ENCODE measurements around the gene FBXO3.
"Not testable (repeated sequence)": the region's sequence is repeated elsewhere in the genome, so short reads cannot be mapped to it uniquely, and the experiment has no call there.

Gene FBXO3

DNA sequence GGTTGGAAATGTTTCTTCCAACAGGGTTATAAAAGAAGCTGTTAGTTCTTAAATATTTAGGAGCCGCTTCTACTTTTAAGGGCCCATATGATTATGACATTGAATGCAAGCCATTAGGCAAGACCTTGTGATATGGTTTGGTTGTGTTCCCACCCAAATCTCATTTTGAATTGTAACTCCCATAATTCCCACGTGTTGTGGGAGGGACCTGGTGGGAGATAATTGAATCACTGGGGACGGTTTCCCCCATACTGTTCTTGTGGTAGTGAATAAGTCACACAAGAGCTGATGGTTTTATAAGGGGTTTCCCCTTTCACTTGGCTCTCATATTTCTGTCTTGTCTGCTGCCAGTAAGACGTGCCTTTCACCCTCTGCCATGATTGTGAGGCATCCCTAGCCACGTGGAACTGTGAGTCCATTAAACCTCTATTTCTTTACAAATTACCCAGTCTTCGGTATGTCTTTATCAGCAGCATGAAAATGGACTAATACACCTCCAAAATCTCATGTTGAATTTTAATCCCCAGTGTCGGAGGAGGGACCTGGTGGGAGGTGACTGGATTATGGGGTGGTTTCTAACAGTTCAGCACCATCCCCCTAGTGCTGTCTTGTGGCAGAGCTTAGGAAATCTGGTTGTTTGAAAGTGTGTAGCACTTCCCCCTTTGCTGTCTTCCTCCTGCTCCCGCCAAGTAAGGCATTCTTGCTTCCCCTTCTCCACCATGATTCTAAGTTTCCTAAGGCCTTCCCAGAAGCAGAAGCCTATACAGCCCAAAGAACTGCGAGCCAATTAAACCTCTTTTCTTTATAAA, 42.4 kb downstream of the FBXO3 start:
- no peak for DNase-seq

DNA sequence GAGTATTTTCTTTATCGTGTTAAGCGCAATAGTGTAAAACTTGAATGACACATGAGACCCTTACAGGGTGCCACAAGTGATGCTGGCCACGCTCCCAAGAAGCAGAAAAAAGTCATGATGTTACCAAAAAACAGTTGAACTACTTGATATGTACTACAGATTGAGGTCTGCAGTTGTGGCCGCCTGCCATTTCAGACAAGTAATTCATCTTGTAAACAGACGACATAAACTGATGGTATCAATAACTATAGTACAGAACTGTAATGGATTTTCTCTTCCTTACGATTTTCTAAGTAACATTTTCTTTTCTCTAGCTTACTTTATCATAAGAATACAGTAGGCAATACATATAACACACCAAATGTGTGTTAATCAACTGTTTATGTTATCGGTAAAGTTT, 43.6 kb downstream of the FBXO3 start:
- no peak for DNase-seq

DNA sequence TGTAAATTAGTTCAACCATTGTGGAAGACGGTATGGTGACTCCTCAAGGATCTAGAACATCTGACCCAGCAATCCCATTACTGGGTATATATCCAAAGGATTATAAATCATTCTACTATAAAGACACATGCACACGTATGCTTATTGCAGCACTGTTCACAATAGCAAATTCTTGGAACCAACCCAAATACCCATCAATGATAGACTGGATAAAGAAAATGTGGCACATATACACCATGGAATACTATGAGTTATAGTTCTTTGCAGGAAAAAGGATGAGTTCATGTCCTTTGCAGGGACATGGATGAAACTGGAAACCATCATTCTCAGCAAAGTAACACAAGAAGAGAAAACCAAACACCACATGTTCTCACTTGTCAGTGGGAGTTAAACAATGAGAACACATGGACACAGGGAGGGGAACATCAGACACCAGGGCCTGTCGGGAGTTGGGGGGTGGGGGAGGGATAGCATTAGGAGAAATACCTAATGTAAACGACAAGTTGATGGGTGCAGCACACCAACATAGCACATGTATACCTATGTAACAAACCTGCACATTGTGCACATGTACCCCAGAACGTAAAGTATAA, 45.2 kb downstream of the FBXO3 start:
- not testable (repeated sequence) for DNase-seq

DNA sequence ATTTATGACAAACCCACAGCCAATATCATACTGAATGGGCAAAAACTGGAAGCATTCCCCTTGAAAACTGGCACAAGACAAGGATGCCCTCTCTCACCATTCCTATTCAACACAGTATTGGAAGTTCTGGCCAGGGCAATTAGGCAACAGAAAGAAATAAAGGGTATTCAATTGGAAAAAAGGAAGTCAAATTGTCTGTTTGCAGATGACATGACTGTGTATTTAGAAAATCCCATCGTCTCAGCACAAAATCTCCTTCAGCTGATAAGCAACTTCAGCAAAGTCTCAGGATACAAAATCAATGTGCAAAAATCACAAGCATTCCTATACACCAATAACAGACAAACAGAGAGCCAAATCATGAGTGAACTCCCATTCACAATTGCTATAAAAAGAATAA, 46.8 kb downstream of the FBXO3 start:
- not testable (repeated sequence) for DNase-seq

DNA sequence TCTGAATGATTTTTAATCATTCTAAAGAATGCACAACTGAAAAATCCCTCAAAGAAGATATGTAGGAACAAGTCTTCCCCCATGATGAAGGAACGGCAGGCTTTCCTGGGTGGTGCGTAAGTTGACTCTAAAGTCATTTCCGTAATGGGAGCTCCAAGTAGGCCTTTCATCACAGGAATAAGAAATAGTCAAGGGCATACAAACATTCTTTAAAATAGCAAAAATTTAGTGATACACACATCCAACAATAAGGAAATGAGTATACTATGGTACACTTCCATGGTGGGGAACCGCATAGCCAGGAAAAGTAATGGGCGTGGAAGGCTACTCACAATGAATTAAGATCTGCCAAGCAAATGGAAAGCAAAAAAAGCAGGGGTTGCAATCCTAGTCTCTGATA, 48.8 kb downstream of the FBXO3 start:
- no peak for DNase-seq

DNA sequence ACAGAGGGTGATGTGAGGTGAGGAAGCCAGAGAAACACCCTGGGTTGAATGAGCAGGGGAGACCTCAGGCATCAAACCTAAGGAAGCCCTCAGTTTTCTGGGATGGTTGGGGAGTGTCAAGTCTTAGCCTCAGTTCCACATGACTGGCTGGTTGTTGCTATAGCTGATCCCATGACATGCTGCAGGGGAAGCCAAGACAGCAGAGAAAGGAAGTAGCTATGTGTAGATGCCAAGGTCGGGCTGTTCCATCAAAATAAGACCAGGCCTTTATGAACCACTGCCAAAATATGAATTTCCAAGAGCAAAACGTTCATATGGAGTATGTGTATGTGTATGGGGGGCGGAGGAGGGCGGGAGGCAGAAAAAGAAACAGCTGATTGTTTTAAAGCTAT, 49.7 kb downstream of the FBXO3 start:
- DNase-seq, result peak in 12 of 56 donors; percentile 11 to 55 (median 24)

DNA sequence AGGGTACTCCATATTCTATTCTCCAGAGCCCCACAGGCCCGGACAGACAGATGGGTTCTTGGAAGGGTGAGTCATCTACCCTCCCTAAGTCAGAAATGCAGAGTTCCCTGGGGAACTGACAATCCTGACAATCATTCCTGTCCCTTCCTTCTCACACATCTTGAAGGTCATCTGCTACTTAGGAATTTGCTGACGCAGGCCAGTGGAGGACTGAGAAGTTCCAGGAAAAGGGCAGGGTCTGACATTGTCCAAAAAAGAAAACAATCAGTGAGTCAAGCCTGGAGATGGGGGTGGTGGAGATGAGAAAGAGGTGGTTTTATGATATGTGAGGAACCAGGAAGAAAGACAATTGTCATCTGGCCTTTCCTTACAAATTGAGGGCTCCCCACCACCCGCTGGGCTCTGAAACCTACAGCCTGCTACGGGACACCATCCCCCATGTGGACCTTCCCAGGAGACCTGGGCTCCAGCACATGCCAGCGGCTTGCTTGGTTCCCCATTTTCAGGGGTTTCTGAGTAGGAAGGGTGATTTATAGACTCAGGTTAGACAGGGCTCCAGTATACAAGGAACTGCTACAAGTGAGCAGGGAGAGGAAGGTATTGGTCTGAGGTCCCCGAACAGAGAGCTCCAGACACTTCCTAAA, 51.0 kb downstream of the FBXO3 start:
- DNase-seq, result no peak

DNA sequence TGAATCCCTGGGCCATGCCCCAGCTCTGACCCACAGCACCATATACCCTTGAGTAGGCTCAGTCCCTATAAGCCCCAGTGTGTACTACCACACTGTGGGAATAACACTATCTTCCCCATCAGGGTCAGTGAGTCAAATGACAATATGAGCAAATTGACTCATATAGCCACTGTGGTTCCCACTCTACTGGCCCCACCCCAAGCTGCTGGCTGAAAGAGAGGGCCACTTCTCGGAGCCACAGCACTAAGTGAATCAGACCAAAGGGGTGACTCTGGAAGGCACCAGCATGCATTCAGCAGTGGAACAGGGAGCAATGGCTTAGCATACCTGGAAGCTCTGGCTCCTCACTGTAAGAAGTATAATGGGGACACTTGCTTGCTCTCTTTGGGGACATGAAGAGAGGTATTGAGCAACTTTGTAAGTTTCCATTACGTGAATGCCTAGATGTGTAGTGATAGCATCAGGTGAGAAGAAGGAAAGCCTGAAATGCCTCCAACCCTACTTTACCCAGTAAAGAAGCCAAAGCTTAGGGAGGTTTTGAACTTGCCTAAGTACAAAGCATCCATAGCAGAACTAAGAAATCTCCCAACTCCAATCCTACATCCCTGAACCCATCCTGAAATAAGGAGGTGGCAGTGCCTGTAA, 51.6 kb downstream of the FBXO3 start:
- DNase-seq, result peak in 1 of 56 donors; percentile 20

DNA sequence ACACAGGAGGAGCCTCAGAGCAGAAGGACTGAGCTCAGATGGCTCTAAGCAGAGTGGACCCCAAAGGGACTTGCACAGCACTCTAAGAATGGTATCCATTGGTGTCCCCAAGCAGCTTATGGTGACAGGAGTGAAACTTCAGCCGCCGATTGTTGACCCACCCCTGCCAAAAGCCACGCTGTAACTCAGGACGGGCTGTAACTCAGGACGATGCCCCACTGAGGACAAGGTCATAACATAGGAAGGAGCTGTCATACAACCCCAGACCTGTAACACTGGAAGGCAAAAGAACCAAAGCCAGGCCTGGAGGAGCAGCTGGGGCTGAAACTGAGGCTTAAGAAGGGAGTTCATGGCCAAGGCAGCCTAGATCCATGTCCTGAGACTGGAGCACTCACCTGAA, 52.3 kb downstream of the FBXO3 start:
- DNase-seq, result no peak

DNA sequence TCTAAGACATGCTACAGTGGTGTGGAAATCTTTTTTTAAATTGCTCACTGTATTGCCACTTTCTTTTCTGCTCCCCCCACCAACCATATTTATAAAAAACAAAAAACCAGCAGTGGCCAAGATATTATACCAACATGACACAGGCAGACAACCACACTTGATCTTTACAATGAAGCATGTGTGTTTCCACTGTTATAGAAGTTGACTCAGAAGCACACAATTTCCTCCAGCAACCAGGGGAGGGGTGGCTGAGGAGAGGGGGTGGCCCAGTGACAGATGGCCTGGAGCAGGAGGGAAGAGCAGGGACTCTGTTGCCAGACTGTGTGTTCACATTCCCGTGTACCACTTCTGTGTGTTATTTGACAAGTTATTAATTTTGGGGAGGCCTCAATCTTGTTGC, 52.9 kb downstream of the FBXO3 start:
- peak in 1 of 56 donors; percentile 23 for DNase-seq

DNA sequence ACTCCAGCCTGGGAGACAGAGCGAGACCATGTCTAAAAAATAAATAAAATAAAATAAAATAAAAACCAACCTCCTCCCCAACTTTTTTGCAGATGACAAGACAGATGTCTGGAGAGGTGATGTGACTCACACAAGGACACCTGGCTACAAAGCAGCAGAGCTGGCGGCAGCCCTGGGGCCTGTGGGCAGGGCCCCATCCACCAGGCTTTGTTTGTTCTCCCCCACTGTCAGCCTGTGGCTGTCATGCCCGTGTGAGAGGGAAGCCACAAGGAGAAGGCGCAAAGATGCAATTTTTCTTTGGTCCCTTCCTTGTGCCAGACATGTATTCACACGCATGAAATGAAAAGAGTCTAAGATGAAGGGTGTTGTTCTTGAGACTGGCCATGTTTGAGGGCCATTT, 54.7 kb downstream of the FBXO3 start:
- no peak for DNase-seq

DNA sequence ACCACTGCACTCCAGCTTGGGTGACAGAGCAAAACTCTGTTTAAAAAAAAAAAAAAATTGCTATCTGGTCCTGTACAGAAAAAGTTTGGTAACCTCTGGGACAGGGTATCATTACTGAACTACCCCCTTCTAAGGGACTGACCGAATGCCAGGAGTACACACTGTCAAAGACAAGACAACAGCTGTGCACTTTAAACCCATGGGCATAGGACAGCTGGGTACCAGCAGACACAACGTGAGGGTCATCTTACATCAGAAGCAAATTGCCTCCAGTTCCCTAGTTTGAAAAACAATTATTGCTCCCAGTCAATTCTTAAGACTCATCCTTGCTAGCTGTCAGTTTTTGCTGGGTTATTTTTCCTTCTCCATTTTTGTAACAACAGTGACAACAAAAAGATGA, 55.9 kb downstream of the FBXO3 start:
- no peak for DNase-seq

DNA sequence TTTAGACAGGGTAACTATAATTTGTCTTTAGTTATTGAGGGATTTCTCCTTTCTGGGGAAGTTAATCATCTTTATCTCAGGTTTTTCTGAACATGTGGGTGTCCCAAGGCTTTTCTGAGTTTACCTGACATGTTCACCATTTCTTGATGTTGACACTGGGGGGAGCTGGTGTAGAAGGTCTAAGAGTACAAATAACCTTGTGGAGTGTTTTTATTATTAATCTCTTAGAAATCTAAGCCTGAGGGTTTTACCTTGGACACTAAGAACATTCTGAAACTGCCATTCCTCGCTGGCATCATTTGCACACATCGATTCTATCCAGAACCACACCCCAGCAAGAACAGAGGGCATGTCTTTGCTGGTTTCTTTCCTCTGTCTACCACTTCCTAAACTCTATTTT, 58.1 kb downstream of the FBXO3 start:
- DNase-seq, result peak in 1 of 56 donors; percentile 21

DNA sequence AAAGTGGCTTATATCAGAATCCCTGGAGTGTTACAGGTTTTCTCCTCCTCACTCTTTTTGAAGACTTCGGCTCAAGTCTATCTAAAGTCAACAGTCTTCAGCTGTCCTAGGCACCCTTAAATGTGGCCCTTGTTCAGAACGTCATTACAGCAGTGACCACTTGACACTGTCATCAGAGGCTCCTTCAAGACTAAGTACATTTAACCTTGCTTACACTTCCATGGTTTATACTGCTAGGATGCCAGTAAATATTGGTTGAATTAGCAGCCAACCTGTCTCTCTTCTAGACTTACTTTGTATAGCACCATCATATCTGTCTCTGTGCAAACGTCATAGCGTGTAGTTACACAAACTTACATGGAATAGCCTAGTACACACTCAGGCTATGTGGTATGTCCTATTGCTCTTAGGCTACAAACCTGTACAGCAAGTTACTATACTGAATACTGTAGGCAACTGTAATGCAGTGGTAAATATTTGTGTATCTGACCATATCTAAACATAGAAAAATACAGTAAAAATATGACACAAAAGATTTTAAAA, 60.4 kb downstream of the FBXO3 start:
- no peak for DNase-seq

DNA sequence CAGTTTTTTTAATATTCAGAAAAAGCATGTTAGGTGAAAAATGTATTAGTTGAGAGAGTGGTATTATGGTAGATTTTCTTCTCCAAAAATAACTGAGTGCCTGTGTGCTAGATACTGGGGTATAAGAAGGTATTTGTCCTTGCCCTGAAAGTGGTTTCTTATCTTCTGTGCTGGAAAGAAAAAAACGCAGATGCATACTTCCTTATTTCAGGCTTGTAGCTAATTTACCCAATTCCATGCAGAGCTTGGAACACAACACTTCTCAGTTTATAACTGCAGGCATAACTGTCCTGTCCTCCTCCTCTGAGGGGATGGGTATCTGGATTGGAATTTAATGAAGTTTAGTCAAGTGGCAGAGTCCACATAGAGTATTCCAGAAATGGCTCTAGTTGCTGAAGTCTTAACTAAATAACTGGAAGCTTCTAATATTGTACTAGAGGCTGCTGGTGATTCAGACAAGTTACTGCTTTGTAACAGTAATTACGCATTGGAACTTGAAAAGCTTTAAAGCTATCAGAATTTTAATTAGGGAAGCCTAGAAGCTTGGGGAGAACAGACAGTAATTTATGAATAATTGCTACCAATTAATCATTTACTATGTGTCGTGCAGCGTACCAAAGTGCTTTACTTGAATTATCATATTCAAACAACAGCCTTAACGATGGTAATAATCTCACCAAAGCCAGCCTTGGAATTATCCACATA, 61.0 kb downstream of the FBXO3 start:
- no peak for DNase-seq

DNA sequence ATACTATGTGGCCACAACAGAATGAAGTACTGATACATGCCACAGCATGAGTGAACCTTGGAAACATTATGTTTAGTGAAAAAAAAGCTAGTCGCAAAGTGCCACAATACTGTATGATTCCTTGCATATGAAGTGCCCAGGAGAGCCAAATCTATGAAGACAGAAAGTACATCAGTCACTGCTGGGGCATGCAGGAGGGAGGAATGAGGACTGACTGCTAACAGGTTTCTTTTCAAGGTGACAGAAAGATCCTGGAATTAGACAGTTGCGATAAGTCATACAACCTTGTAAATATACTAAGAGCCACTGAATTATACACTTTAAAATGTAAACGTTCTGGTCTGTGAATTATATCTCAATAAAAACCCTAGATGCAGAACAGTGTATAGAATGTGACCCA, 61.9 kb downstream of the FBXO3 start:
- no peak for DNase-seq

DNA sequence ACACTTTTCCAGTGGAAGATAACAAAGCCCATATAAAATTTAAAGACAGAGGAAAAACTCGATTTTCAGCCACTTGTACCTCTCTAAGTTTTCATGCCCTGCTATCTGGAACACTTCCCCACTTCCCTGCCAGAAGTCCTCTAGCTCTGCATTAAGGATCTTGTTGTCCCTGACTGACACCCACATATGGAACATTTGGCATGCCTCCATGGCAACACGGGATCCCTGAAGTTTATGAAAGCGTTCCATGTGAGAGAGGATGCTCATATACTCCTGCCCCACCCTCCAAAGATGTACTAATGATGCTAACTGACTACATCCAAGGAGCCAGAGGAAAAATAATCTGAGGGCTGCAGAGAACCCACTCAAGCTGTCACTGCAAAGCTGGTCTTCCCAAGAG, 64.9 kb downstream of the FBXO3 start:
- DNase-seq, result peak in 6 of 56 donors; percentile 12 to 36 (median 26)

DNA sequence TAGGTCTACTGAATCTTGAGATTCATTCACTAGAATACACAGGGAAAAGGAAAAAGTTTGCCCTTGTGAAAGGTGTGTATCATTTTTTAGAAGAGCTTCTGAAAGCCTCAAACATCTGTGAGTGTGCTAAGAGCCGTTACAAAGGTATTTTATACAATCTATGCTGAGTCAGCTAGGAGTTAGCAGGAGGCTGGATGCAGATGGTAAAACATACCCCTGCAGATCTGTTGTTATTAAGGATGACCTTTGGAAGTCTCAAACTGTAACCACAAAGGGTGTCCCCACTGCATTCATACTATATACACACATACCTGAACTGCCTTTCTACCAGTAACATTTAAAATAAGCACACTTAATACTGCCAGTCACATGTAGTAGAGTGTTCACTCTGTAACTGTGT, 65.3 kb downstream of the FBXO3 start:
- no peak for DNase-seq

DNA sequence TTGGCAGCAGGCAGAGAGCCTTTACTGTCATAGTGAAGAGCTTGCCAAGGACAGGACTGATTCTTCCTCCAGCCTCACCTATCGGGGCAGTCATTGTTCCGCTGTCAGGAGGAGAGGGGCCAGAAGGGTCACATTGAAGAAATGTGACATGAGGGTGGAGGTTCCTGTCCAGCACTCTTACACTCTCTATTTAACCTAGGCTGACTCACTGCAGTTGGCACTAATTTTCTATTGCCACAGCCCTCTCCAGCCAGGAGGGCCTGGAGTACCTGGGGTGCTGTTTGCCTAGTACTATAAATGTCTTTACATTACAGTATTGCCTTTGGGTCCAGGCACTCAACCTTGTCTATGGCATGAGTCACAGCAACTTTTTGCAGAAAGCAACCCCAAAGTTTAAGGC, 66.5 kb downstream of the FBXO3 start:
- DNase-seq, result not testable (repeated sequence)

DNA sequence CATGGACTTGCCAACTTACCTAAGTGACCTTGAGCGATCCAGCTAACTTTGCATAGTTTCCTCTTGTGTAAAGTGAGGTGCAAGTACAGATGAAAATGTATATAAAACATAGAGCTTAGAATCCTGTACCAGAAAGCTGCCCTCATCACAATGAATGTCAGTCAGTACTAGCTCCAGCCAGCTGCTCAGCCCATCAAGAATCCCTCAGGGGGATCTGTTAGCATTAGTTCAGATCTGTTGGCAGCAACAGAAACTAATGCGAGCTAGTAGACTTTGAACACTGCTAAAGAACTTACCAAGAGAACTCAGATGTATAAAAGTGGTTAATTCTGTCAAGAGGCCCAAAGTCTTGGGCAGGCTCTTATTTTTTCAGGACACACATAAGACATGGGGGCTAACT, 67.4 kb downstream of the FBXO3 start:
- no peak for DNase-seq

DNA sequence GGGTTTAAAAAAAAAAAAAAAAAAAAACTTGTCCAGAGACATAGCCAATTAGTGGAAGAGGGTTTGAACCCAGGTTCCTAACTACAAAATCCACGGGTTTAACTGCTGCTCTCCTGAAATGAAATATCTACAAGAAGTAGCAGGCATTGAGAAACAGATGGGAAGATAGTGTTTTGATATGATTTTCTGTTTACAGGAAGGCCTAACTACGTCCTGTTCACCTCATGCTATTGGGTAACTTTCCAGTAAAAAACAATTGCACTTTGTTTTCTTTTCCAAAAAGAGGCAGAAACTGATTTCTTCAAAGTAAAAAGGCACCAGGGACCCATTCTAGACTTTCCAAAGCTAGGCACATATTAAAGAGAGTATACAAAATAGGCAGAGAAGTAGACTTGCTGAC, 67.8 kb downstream of the FBXO3 start:
- no peak for DNase-seq

Measured in nucleus accumbens (tissue), 56 donors.